ENCODE measurements around the gene SLC30A7.
"Not testable (repeated sequence)": the region's sequence is repeated elsewhere in the genome, so short reads cannot be mapped to it uniquely, and the experiment has no call there.

Gene SLC30A7

GRCh38 chr1:100941580-100942216, 45.8 kb downstream of the SLC30A7 start:
- no peak for DNase-seq

- no peak for DNase-seq
Observed at GRCh38 chr1:100942304-100943046, 46.6 kb downstream of the SLC30A7 start.

GRCh38 chr1:100943533-100943932, 47.6 kb downstream of the SLC30A7 start:
- no peak for DNase-seq

GRCh38 chr1:100946064-100946463, 50.2 kb downstream of the SLC30A7 start:
- not testable (repeated sequence) for DNase-seq

GRCh38 chr1:100947816-100948215, 51.9 kb downstream of the SLC30A7 start:
- DNase-seq, result not testable (repeated sequence)

- DNase-seq, result not testable (repeated sequence)
Observed at GRCh38 chr1:100948721-100949405, 53.0 kb downstream of the SLC30A7 start.

GRCh38 chr1:100949515-100950158, 53.7 kb downstream of the SLC30A7 start:
- peak; percentile 80 for DNase-seq

- DNase-seq, result no peak
Observed at GRCh38 chr1:100950337-100950736, 54.4 kb downstream of the SLC30A7 start.

GRCh38 chr1:100950781-100951180, 54.9 kb downstream of the SLC30A7 start:
- no peak for DNase-seq

GRCh38 chr1:100952104-100952745, 56.3 kb downstream of the SLC30A7 start:
- DNase-seq, result no peak

- DNase-seq, result not testable (repeated sequence)
Observed at GRCh38 chr1:100952970-100953369, 57.1 kb downstream of the SLC30A7 start.

GRCh38 chr1:100953960-100954730, 58.3 kb downstream of the SLC30A7 start:
- DNase-seq, result no peak

- DNase-seq, result no peak
Observed at GRCh38 chr1:100955322-100955721, 59.4 kb downstream of the SLC30A7 start.

- no peak for DNase-seq
Observed at GRCh38 chr1:100959502-100960060, 63.7 kb downstream of the SLC30A7 start.

- DNase-seq, result no peak
Observed at GRCh38 chr1:100960098-100960497, 64.2 kb downstream of the SLC30A7 start.

- no peak for DNase-seq
Observed at GRCh38 chr1:100968621-100969020, 72.7 kb downstream of the SLC30A7 start.

- DNase-seq, result no peak
Observed at GRCh38 chr1:100969327-100969726, 73.4 kb downstream of the SLC30A7 start.

- DNase-seq, result no peak
Observed at GRCh38 chr1:100971021-100971420, 75.1 kb downstream of the SLC30A7 start.

- no peak for DNase-seq
Observed at GRCh38 chr1:100972185-100972584, 76.3 kb downstream of the SLC30A7 start.

GRCh38 chr1:100976936-100977335, 81.0 kb downstream of the SLC30A7 start:
- no peak for DNase-seq

- DNase-seq, result no peak
Observed at GRCh38 chr1:100979631-100980030, 83.7 kb downstream of the SLC30A7 start.

GRCh38 chr1:100982793-100983192, 86.9 kb downstream of the SLC30A7 start:
- no peak for DNase-seq

Measured in activated effector memory CD4-positive, alpha-beta T cell treated with Interleukin-2 at 50 U/mL for 16 hours (primary cell).